ENCODE measurements around the gene ZKSCAN8. TPM values are rescaled to one million over a fixed set of nuclear protein-coding genes. Genes with fewer than 3 reads are reported as not detected.

ZKSCAN8 gene
- total RNA-seq, 4 donors from 2014 or later: 2.2 to 17.5 (median 5.9) TPM

DNA sequence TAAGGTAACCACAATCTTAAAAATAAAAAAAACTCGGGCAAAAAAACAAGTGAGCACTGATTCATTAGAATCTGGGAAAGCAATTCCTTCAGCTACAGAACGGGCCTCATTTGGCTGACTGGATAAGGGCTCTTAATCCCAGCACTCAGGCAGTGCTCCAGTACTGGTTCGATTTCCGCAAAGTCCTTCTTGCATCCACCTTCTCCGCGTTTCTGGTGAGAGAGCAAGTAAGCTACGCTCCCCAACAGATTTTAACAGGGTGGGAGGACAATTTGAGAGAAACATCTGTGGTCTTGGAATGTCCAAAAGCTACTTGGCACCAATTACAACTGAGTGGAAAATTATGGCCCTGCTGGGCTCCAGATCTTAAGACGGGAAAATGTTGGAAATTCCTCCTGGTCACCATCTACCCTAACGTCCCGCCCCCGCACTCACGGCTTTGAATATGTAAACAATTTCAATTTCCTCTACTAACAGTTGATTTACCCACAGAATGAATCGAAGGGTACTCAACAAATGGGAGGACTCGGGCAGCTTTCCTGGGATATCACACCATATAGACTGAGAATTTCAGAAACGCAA is 65.3 kb downstream of the ZKSCAN8 start:
- DNase-seq: no peak
- TF ChIP-seq POLR2A (IDR thresholded peaks at IDR 0.05): no peak
- TF ChIP-seq CTCF (IDR thresholded peaks at IDR 0.05): no peak
- H3K27ac ChIP-seq: no peak overlapping the region
- no peaks in the 10 kb centered on the region for H3K36me3 ChIP-seq
- peaks cover 7 to 98% (median 37%) of the 10 kb centered on the region in 4 donors for H3K27me3 ChIP-seq
- intact Hi-C loops (cut with DNase I): no loop called here
- WGBS, 2 donors: 13 to 18% methylated on average over 13 to 15 of the region's 15 CpGs
- H3K9me3 ChIP-seq: peaks cover 0 to 12% (median 10%) of the 10 kb centered on the region in 3 donors
- peaks cover 0 to 22% (median 4%) of the 10 kb centered on the region in 3 donors for H3K4me1 ChIP-seq
- peak overlapping the region in 3 of 4 donors; percentile 11 to 48 (median 29) for H3K4me3 ChIP-seq

DNA sequence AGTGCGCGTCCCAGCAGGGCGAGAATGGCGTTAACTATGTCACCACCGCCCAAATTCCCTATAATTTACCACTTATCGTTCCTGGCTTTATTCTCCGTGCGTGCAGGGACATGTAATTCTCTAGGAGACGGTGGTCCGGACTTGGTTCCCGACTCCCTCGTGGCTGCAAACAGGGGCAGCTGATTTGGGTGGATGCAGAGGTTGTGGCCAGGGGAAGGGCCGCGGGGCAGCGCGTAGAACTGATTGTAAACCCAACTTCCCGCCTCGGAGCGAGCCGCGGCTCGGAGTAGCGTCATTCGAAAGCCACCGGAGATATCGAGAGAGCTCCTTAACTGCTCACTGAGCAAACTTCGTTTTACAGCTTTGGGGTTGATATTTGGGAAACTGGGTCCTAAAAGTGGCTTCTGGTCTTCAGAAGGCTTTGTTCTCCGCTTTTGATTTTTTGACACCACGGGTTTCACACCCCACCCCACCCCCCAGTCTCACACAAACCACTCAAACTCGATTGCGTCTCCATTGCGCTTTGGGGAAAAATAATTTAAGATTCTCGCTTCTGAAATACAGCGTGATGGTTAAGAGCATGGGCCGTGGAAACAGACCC is 65.9 kb downstream of the ZKSCAN8 start:
- Histone ChIP-seq H3K9me3 (peaks cover 0 to 12% (median 10%) of the 10 kb centered on the region in 3 donors), H3K27ac (no peak overlapping the region), H3K36me3 (no peaks in the 10 kb centered on the region), H3K27me3 (peaks cover 7 to 98% (median 38%) of the 10 kb centered on the region in 4 donors), H3K4me3 (peak overlapping the region in 3 of 4 donors; percentile 11 to 48 (median 29)), H3K4me1 (peaks cover 0 to 28% (median 9%) of the 10 kb centered on the region in 3 donors)
- 8 to 14% methylated on average over 17 to 23 of the region's 35 CpGs for WGBS, 2 donors
- DNase-seq: no peak
- TF ChIP-seq CTCF (IDR thresholded peaks at IDR 0.05) (no peak), POLR2A (IDR thresholded peaks at IDR 0.05) (no peak)
- intact Hi-C loops (cut with DNase I): no loop called here

- H3K9me3 ChIP-seq: peaks cover 0 to 10% (median 8%) of the 10 kb centered on the region in 3 donors
- peaks cover 0 to 34% (median 10%) of the 10 kb centered on the region in 3 donors for H3K4me1 ChIP-seq
- intact Hi-C loops (cut with DNase I): no loop called here
- no peak overlapping the region for H3K27ac ChIP-seq
- TF ChIP-seq CTCF (IDR thresholded peaks at IDR 0.05): no peak
- no peak for TF ChIP-seq POLR2A (IDR thresholded peaks at IDR 0.05)
- 19 to 23% methylated on average over 14 to 22 of the region's 23 CpGs for WGBS, 2 donors
- DNase-seq: no peak
- peak overlapping the region in 3 of 4 donors; percentile 11 to 48 (median 29) for H3K4me3 ChIP-seq
- H3K27me3 ChIP-seq: peaks cover 7 to 100% (median 38%) of the 10 kb centered on the region in 4 donors
- H3K36me3 ChIP-seq: no peaks in the 10 kb centered on the region
These were observed 66.5 kb downstream of the ZKSCAN8 start for GRCh38 chr6:28208111-28208659.

Other genes with a start within 250 kb of the ZKSCAN8 start
- not detected for gene OR2B2, start 229.5 kb upstream of the ZKSCAN8 start, total RNA-seq
- not detected for gene OR2B6, start 184.6 kb upstream of the ZKSCAN8 start, total RNA-seq
- 1 to 10 TPM; 1.7 to 6.9 (median 2.2) TPM for gene ZNF165, start 61.3 kb upstream of the ZKSCAN8 start, total RNA-seq
- 1 to 10 TPM; 2.8 to 4.4 (median 3.6) TPM for gene ZSCAN16, start 17.3 kb upstream of the ZKSCAN8 start, total RNA-seq
- 10 to 100 TPM in 1 of 4 donors, 1 to 10 TPM in 2, under 1 TPM in 1; 0.95 to 11.3 (median 3.4) TPM for gene ZSCAN9, start 83.4 kb downstream of the ZKSCAN8 start, total RNA-seq
- 1 to 10 TPM; 2.4 to 5.3 (median 3.3) TPM for gene ZKSCAN4, start 110.4 kb downstream of the ZKSCAN8 start, total RNA-seq
- gene NKAPL, start 117.4 kb downstream of the ZKSCAN8 start, total RNA-seq: 1 to 10 TPM in 1 of 4 donors, under 1 TPM in 2, not detected in 1; 0.22 to 1.5 (median 0.70) TPM
- gene ZSCAN26, start 125.3 kb downstream of the ZKSCAN8 start, total RNA-seq: 10 to 100 TPM in 1 of 4 donors, 1 to 10 TPM in 3; 2.1 to 17.0 (median 3.4) TPM
- gene PGBD1, start 139.7 kb downstream of the ZKSCAN8 start, total RNA-seq: 1 to 10 TPM in 2 of 4 donors, under 1 TPM in 2; 0.61 to 3.1 (median 1.3) TPM
- 10 to 100 TPM; 11.6 to 59.9 (median 19.4) TPM for gene ZSCAN31, start 194.3 kb downstream of the ZKSCAN8 start, total RNA-seq
- 1 to 10 TPM; 1.1 to 2.9 (median 2.1) TPM for gene ZKSCAN3, start 208.1 kb downstream of the ZKSCAN8 start, total RNA-seq

Measured in esophagus squamous epithelium (tissue), 5 donors.